Kidney epithelial cell (primary cell): Measurements from ENCODE around the gene SYNM. TPM values are rescaled to one million over a fixed set of nuclear protein-coding genes. Genes with fewer than 3 reads are reported as not detected.

Source experiments
- DNase-seq: peaks from one replicate; pipeline ENCODE4 v3.0.0-alpha.2; 2010; ENCODE audit warnings: low read depth
- H3K27me3 ChIP-seq: 2 replicates; pipeline ENCODE4 v1.6.0; 2011; ENCODE audit warnings: low read length; ENCODE audit not compliant: control insufficient read depth, insufficient read depth
- H3K36me3 ChIP-seq: 2 replicates; pipeline ENCODE4 v1.5.1; 2011; ENCODE audit warnings: low read length; ENCODE audit not compliant: control insufficient read depth, insufficient read depth
- H3K4me3 ChIP-seq: 2 replicates; pipeline ENCODE4 v1.5.1; 2011; ENCODE audit warnings: low read depth, mild to moderate bottlenecking, control low read depth, low read length
- CTCF ChIP-seq: IDR thresholded peaks from 2 replicates; pipeline ENCODE4 v1.5.1; 2011; ENCODE audit warnings: mild to moderate bottlenecking, moderate library complexity, low read length, control low read depth, inconsistent platforms; ENCODE audit not compliant: insufficient read depth, poor library complexity, severe bottlenecking
- total RNA-seq: library from RNA; depleted of rRNA; stranded (reverse); fragments of >200 nt; gene quantifications from 2 replicates; pipeline ENCODE4 v1.2.3, GENCODE V29; 2015

SYNM gene
- total RNA-seq, 1 donor from 2014 or later: 3.9 TPM

- H3K36me3 ChIP-seq: no peaks in the 10 kb centered on the region
- TF ChIP-seq CTCF: no peak
- no peak overlapping the region for H3K4me3 ChIP-seq
- DNase-seq: no peak
- no peaks in the 10 kb centered on the region for H3K27me3 ChIP-seq
These were observed 8.8 kb downstream of the SYNM start for GRCh38 chr15:99113547-99114271.

- DNase-seq: no peak
- TF ChIP-seq CTCF: no peak
- Histone ChIP-seq H3K36me3 (no peaks in the 10 kb centered on the region), H3K4me3 (no peak overlapping the region), H3K27me3 (no peaks in the 10 kb centered on the region)
These were observed 9.8 kb downstream of the SYNM start for GRCh38 chr15:99114511-99115299.

DNA sequence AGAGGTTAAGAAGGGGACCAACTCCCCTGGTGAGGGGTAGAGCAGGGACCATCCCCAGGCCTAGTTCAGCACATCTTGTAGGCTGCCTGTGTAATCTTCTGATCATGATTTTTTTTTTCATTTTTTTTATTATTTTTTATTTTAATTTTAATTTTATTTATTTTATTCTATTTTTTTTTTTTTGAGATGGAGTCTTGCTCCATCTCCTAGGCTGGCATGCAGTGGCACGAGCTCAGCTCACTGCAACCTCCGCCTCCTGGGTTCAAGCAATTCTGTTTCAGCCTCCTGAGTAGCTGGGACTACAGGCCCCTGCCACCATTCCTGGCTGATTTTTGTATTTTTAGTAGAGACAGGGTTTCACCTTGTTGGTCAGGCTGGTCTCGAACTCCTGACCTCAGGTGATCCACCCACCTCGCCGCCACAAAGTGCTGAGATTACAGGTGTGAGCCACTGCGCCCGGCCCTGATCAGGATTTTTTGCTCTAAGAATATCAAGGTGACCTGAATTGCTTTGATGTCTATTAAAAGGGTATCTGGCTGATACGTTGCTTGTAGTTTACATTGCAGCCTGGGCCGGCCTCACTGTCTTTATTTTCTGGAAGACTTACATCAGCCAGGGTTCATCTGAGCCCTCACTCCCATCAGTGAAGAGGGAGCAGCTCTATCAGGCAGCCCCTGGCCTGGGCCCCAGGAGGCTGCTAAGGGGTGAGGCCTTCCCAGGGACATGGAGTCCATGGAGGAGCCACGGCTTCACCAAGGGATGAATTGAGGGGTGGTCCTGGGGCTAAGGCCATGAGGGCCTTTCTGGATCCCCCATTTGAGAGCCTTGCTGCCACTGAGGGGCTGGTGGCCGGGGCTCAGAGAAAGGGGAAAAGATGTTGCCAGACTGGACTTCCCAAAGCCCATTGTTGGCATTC lies 10.7 kb downstream of the SYNM start:
- TF ChIP-seq CTCF: no peak
- Histone ChIP-seq H3K4me3 (no peak overlapping the region), H3K27me3 (no peaks in the 10 kb centered on the region), H3K36me3 (no peaks in the 10 kb centered on the region)
- DNase-seq: no peak

GRCh38 chr15:99117111-99117510 lies 12.2 kb downstream of the SYNM start:
- no peaks in the 10 kb centered on the region for H3K27me3 ChIP-seq
- TF ChIP-seq CTCF: no peak

GRCh38 chr15:99117563-99118257 lies 12.8 kb downstream of the SYNM start:
- TF ChIP-seq CTCF: no peak
- no peaks in the 10 kb centered on the region for H3K36me3 ChIP-seq
- no peak overlapping the region for H3K4me3 ChIP-seq
- H3K27me3 ChIP-seq: no peaks in the 10 kb centered on the region
- no peak for DNase-seq

More at GRCh38 chr15:99117111-99117510, 12.2 kb downstream of the SYNM start:
- no peak for DNase-seq
- Histone ChIP-seq H3K4me3 (no peak overlapping the region), H3K36me3 (no peaks in the 10 kb centered on the region)
